ENCODE measurements around the gene IL1RAP.

Gene IL1RAP

DNA sequence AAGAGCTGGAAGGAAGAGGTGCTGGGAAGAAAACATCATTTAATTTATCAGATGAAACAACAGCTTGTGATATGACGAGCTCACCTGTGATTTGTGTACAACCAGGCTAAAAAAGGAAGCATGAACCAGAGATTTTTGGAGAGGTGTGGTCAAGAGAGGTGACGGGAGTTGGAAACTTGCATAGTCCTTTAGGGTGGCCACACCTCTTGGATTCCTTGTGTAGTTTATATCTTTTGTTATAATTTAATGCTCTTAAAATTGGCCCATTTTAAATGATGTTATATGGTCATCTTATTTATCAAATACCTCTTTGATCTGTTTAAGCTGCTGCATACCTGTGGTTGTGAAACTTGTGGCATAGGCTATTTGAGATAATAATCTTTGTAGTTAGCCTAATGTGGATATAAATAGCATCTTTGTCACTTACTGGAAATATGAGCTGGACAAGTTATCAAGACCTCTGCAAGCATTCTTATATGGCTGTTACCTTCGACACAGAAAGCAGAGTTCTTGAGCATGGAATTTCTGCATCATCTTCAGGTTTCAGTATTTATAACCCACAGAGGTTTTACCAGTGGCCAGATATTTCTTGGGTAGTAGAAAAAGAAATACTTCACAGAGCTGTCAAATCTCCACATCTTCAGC lies 49.1 kb downstream of the IL1RAP start:
- TF ChIP-seq ZFX (IDR thresholded peaks at IDR 0.05; ENCODE audit: borderline replicate concordance): no peak
- no peak for TF ChIP-seq CTCF (IDR thresholded peaks at IDR 0.05)
- no peak overlapping the region for H3K27ac ChIP-seq

- no peak overlapping the region for H3K27ac ChIP-seq
Observed at GRCh38 chr3:190564175-190564574, 50.3 kb downstream of the IL1RAP start.

GRCh38 chr3:190566043-190566933 lies 52.4 kb downstream of the IL1RAP start:
- TF ChIP-seq ZFX (IDR thresholded peaks at IDR 0.05; ENCODE audit: borderline replicate concordance) (no peak), CTCF (IDR thresholded peaks at IDR 0.05) (no peak)
- no peak overlapping the region for H3K27ac ChIP-seq

More at GRCh38 chr3:190564175-190564574, 50.3 kb downstream of the IL1RAP start:
- no peak for TF ChIP-seq ZFX (IDR thresholded peaks at IDR 0.05; ENCODE audit: borderline replicate concordance)

- no peak for TF ChIP-seq ZFX (IDR thresholded peaks at IDR 0.05; ENCODE audit: borderline replicate concordance)
- TF ChIP-seq CTCF (IDR thresholded peaks at IDR 0.05): no peak
- H3K27ac ChIP-seq: no peak overlapping the region
Observed at GRCh38 chr3:190568036-190568435, 54.2 kb downstream of the IL1RAP start.

DNA sequence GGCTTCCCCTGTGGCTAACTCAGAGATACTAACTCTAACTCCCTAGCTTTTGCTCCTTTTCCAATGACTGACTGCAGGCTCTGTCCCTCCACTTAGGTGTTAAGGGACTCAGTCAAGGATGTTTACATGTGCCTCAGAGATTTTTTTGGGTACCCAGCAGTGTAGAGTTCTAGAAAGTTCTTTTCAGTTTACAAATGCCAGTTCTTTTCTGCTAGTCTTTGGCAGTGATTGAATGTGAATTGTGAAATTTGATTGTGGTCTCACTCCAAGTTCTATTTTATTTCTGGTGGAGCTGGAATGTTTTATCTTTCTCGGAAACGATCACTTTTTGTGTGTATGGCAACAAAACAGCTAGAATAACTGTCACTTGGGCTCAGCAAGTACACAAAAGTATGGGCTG lies 60.6 kb downstream of the IL1RAP start:
- TF ChIP-seq CTCF (IDR thresholded peaks at IDR 0.05): no peak
- no peak for TF ChIP-seq ZFX (IDR thresholded peaks at IDR 0.05; ENCODE audit: borderline replicate concordance)
- H3K27ac ChIP-seq: no peak overlapping the region

DNA sequence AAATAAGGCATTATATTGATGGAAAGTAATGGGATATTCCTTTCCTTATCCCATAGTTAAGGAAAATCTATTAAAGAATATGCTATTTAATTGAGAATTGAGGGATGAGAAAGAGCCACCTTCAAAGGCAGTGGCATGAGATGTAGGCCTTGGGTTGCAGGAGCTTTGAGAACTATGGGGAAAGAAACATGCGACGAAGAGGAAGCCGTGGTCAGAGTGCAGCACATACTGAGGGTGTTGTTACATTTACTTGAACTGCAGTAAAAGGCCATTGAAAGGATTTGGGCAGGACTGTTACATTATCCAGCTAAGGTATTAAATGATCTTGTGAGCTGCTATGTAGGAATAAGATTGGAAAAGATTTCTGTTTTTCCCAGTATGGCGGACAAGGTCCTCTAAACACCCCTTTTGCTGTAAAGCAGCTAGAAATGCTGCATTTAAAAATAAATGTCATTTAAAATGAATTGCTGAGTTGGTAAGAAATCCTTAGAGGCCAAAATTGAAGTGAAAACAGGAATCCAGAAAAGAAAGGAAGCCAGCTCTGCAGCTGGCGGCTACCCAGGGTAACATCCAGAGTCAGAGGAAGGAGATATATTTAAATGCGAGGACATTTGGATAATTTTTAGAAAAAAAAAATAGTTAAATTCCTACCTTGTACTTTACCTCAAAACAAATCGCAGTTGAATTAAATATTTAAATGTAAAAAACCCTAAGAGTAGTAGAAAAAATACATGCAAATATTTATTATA lies 61.7 kb downstream of the IL1RAP start:
- TF ChIP-seq ZFX (IDR thresholded peaks at IDR 0.05; ENCODE audit: borderline replicate concordance) (no peak), CTCF (IDR thresholded peaks at IDR 0.05) (no peak)
- no peak overlapping the region for H3K27ac ChIP-seq

- no peak for TF ChIP-seq CTCF (IDR thresholded peaks at IDR 0.05)
- no peak for TF ChIP-seq ZFX (IDR thresholded peaks at IDR 0.05; ENCODE audit: borderline replicate concordance)
- H3K27ac ChIP-seq: no peak overlapping the region
Observed at GRCh38 chr3:190577225-190577624, 63.3 kb downstream of the IL1RAP start.
